GM23338 (cell line): ENCODE results near the gene REC8.

Experiments
- EZH2 ChIP-seq: fragments of 200-600 bp; sonication (generic); IDR thresholded peaks from one replicate; pipeline ENCODE4 v1.8.0; 2017; ENCODE audit warnings: antibody characterized with exemption, mild to moderate bottlenecking, low read depth; ENCODE audit not compliant: unreplicated experiment
- POLR2AphosphoS5 ChIP-seq: IDR thresholded peaks from 2 replicates; pipeline ENCODE4 v1.6.1; 2016; ENCODE audit warnings: antibody characterized with exemption, low read depth
- TF ChIP-seq, protein P1 (sequence below), 2 experiments: fragments of 200-600 bp in 1 of 2; sonication (generic) in 1 of 2; conservative IDR thresholded peaks; 2 replicates each; pipeline versions ENCODE4 v1.5.1 to v1.6.1; 2016 to 2017; ENCODE audit warnings: antibody characterized with exemption in 2 of 2, low read depth in 2 of 2, mild to moderate bottlenecking in 2 of 2, moderate library complexity in 1 of 2

DNA sequence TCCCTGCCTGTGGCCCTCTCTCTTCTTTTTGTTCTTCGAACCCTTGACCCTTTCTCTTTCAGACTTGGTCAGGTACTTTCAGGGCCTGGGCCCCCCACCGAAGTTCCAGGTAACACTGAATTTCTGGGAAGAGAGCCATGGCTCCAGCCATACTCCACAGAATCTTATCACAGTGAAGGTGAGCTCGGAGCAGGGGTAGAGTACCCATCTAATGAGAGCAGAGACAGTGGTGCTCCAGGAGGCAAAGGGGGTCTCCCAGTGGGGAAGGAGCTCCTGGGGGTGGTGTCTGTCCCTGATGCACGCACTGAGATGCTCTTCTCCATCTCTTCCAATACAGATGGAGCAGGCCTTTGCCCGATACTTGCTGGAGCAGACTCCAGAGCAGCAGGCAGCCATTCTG, 6.1 kb upstream of the REC8 start:
- TF ChIP-seq EZH2: no peak
- TF ChIP-seq, protein P1, sequence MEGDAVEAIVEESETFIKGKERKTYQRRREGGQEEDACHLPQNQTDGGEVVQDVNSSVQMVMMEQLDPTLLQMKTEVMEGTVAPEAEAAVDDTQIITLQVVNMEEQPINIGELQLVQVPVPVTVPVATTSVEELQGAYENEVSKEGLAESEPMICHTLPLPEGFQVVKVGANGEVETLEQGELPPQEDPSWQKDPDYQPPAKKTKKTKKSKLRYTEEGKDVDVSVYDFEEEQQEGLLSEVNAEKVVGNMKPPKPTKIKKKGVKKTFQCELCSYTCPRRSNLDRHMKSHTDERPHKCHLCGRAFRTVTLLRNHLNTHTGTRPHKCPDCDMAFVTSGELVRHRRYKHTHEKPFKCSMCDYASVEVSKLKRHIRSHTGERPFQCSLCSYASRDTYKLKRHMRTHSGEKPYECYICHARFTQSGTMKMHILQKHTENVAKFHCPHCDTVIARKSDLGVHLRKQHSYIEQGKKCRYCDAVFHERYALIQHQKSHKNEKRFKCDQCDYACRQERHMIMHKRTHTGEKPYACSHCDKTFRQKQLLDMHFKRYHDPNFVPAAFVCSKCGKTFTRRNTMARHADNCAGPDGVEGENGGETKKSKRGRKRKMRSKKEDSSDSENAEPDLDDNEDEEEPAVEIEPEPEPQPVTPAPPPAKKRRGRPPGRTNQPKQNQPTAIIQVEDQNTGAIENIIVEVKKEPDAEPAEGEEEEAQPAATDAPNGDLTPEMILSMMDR (conservative IDR thresholded peaks at IDR 0.05; ENCODE audit: low read depth in 2 of 2): no peak
- TF ChIP-seq POLR2AphosphoS5: no peak
